Endothelial cell of umbilical vein (primary cell): ENCODE measurements around the gene LRRC8C. TPM values are rescaled to one million over a fixed set of nuclear protein-coding genes. Genes with fewer than 3 reads are reported as not detected.

Experiments
- BruUV-seq: library from RNA; stranded (reverse); fragments of 400-500 nt; replicated peaks from 2 replicates; lab custom pipeline; 2021; lab: Mats Ljungman, UMichigan
- CTCF ChIA-PET: fragments of 300-600, 350-600 bp; sonication (Branson Sonifier 250); formaldehyde crosslinking; loops from one replicate; lab custom pipeline; 2021; ENCODE audit warnings: antibody characterized with exemption, inconsistent platforms; lab: Charles Lee
- POLR2A ChIA-PET: fragments of 300-600, 350-600 bp; sonication (Branson Sonifier 250); formaldehyde crosslinking; loops from one replicate; lab custom pipeline; 2021; ENCODE audit warnings: antibody characterized with exemption, inconsistent platforms; lab: Charles Lee
- DNase-seq: peaks from one replicate; pipeline ENCODE4 v3.0.0-alpha.2; 2011; ENCODE audit warnings: low read depth, low spot score
- FAIRE-seq: peaks from 2 replicates; lab custom pipeline; 2011; peaks lifted over from hg19 to GRCh38; lab: Jason Lieb, UNC
- H2AFZ ChIP-seq: 2 replicates; pipeline ENCODE4 v1.6.0; 2012; ENCODE audit warnings: low read depth, low read length, control low read depth, inconsistent platforms
- H3K27ac ChIP-seq: 2 replicates; pipeline ENCODE4 v1.5.1; 2011; ENCODE audit warnings: low read depth, mild to moderate bottlenecking, control low read depth, low read length, moderate library complexity; ENCODE audit not compliant: insufficient read depth
- H3K27me3 ChIP-seq, 2 experiments: 2 replicates each; pipeline versions ENCODE4 v1.6.0 to v1.6.1; 2011; ENCODE audit warnings: low read length in 2 of 2, mixed read lengths in 1 of 2; ENCODE audit not compliant: control insufficient read depth in 2 of 2, insufficient read depth in 2 of 2
- H3K36me3 ChIP-seq, 2 experiments: 2 replicates in 1 of 2; 3 replicates in 1 of 2; pipeline ENCODE4 v1.5.1; 2011; ENCODE audit warnings: low read length in 2 of 2, mild to moderate bottlenecking in 1 of 2, moderate library complexity in 1 of 2; ENCODE audit not compliant: control insufficient read depth in 2 of 2, insufficient read depth in 2 of 2; ENCODE audit errors: extremely low read depth in 1 of 2
- H3K4me1 ChIP-seq: 3 replicates; pipeline ENCODE4 v1.5.1; 2011; ENCODE audit warnings: mild to moderate bottlenecking, low read length; ENCODE audit not compliant: control insufficient read depth, insufficient read depth; ENCODE audit errors: extremely low read depth
- H3K4me2 ChIP-seq: 2 replicates; pipeline ENCODE4 v1.6.1; 2011; ENCODE audit warnings: low read length, control low read depth, mixed read lengths; ENCODE audit not compliant: insufficient read depth
- H3K4me3 ChIP-seq, 3 experiments: fragments of 200-600 bp in 1 of 3; sonication (generic), shearing (Covaris generic) in 1 of 3; replicated peaks in 1 of 3; 2 replicates each; pipeline ENCODE4 v1.5.1; 2011 to 2016; ENCODE audit warnings: control low read depth in 3 of 3, low read length in 3 of 3, mild to moderate bottlenecking in 2 of 3, inconsistent platforms in 1 of 3, low read depth in 1 of 3, moderate library complexity in 1 of 3; ENCODE audit not compliant: insufficient read depth in 1 of 3
- H3K79me2 ChIP-seq: 2 replicates; pipeline ENCODE4 v1.6.0; 2012; ENCODE audit warnings: low read length, inconsistent platforms; ENCODE audit not compliant: control insufficient read depth, insufficient read depth
- H3K9ac ChIP-seq: replicated peaks from 2 replicates; pipeline ENCODE3; 2011; ENCODE audit warnings: low read length, control low read depth; ENCODE audit not compliant: insufficient read depth; ENCODE audit errors: extremely low read depth
- H3K9me1 ChIP-seq: replicated peaks from 3 replicates; pipeline ENCODE4 v1.6.0; 2011; ENCODE audit warnings: mild to moderate bottlenecking, low read length; ENCODE audit not compliant: control insufficient read depth, insufficient read depth; ENCODE audit errors: extremely low read depth
- H3K9me3 ChIP-seq: replicated peaks from 2 replicates; pipeline ENCODE4 v1.5.1; 2012; ENCODE audit warnings: low read length, inconsistent platforms; ENCODE audit not compliant: control insufficient read depth, insufficient read depth
- H4K20me1 ChIP-seq: replicated peaks from 2 replicates; pipeline ENCODE3; 2011; ENCODE audit warnings: mild to moderate bottlenecking, low read length; ENCODE audit not compliant: control insufficient read depth, insufficient read depth; ENCODE audit errors: extremely low read depth
- EZH2 ChIP-seq: IDR thresholded peaks from 2 replicates; pipeline ENCODE4 v1.6.1; 2012; ENCODE audit warnings: borderline replicate concordance, low read depth, mild to moderate bottlenecking, moderate library complexity, low read length, inconsistent platforms; ENCODE audit not compliant: severe bottlenecking
- FOS ChIP-seq: IDR thresholded peaks from 2 replicates; pipeline ENCODE4 v1.6.1; 2011; ENCODE audit warnings: mild to moderate bottlenecking, low read length, moderate library complexity, borderline replicate concordance; ENCODE audit not compliant: insufficient read depth
- GATA2 ChIP-seq: IDR thresholded peaks from 2 replicates; pipeline ENCODE4 v1.7.0; 2011; ENCODE audit warnings: low read depth, mild to moderate bottlenecking, moderate library complexity, mixed read lengths, low read length; ENCODE audit not compliant: insufficient read length, insufficient read depth
- JUN ChIP-seq: IDR thresholded peaks from 2 replicates; pipeline ENCODE4 v1.6.1; 2011; ENCODE audit warnings: borderline replicate concordance, low read depth; ENCODE audit not compliant: insufficient read length, insufficient read depth
- POLR2A ChIP-seq: IDR thresholded peaks from 2 replicates; pipeline ENCODE4 v1.6.1; 2012; ENCODE audit warnings: low read depth, mild to moderate bottlenecking, control low read depth, low read length
- dilution Hi-C: fragments of 300-500 bp; cut with MboI; formaldehyde crosslinking; loops from one replicate; pipeline ENCODE4 v1.15.0; 2019; ENCODE audit warnings: low sequenced_read_pairs; ENCODE audit not compliant: extremely low pct_ligation_motif_present
- intact Hi-C: fragments of 100-400 bp; cut with micrococcal nuclease; formaldehyde crosslinking; loops from one replicate; pipeline ENCODE4 v1.10.0; 2022
- polyA plus RNA-seq, 4 experiments: library from polyadenylated mRNA; depleted of rRNA in 3 of 4; stranded (reverse) in 3 of 4; unstranded in 1 of 4; fragments of >200 nt; gene quantifications; 2 replicates each; pipeline versions ENCODE4 v1.2.1 to v1.2.3, GENCODE V29; 2011 to 2012; ENCODE audit warnings: missing spikeins in 1 of 4
- total RNA-seq: library from RNA; stranded (reverse); gene quantifications from 2 replicates; pipeline ENCODE4 v1.2.3, GENCODE V29; 2021
- TF ChIP-seq, protein P1 (sequence below): IDR thresholded peaks from 2 replicates; pipeline ENCODE4 v1.6.1; 2011; ENCODE audit not compliant: insufficient read depth, insufficient read length
- TF ChIP-seq, protein P2 (sequence below), 2 donors: IDR thresholded peaks; 1 replicate in 1 of 2; 2 replicates in 1 of 2; pipeline ENCODE4 v1.5.1; 2011; ENCODE audit warnings: low read length in 2 of 2, mild to moderate bottlenecking in 2 of 2, moderate library complexity in 2 of 2, control low read depth in 1 of 2, inconsistent platforms in 1 of 2, low read depth in 1 of 2; ENCODE audit not compliant: insufficient read depth in 1 of 2; ENCODE audit errors: extremely low read depth in 1 of 2

LRRC8C gene
- total and polyA plus RNA-seq, 2 donors (not counting 3 experiments of a cell fraction or from before 2014, with no cell fraction given) = 33.6 to 51.5 TPM

DNA sequence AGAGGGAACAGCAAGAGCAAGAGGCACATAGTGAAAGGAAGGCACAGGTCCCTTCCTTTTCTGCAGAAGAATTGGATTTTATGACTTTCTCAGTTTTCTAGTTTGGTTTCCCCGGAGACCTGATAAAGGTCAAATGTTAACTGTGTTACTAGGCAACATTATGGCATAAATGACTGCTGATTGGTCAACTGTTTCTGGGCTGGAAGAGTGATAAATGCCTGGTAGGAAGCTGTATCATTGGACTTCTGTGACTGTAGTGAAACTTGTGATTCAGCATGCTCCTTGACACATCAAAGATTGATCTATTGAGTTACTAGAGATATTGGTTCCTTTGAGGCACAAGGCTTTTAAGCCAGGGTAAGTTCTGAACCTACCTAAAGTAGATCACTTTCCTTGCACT is 55.7 kb downstream of the LRRC8C start:
- Histone ChIP-seq H3K27me3 (no peaks in the 10 kb centered on the region), H4K20me1 (peaks cover 2% of the 10 kb centered on the region), H3K4me3 (no peak overlapping the region), H3K79me2 (peaks cover 46% of the 10 kb centered on the region), H3K9ac (no peak overlapping the region), H2AFZ (no peak overlapping the region), H3K9me3 (no peaks in the 10 kb centered on the region), H3K4me2 (no peak overlapping the region), H3K4me1 (peaks cover 26% of the 10 kb centered on the region), H3K9me1 (no peaks in the 10 kb centered on the region), H3K36me3 (peaks cover 21 to 24% of the 10 kb centered on the region in 2 experiments), H3K27ac (no peak overlapping the region)
- ChIA-PET CTCF (no interaction called here), POLR2A (no interaction called here)
- DNase-seq = no peak
- intact Hi-C loops (loop anchor here (5.0 kb wide), 1 partner anchor 1894 kb away; no protein-coding TSS in a partner anchor), dilution Hi-C loops (no loop called here)
- no TSS peak for BruUV-seq
- TF ChIP-seq, protein P1, sequence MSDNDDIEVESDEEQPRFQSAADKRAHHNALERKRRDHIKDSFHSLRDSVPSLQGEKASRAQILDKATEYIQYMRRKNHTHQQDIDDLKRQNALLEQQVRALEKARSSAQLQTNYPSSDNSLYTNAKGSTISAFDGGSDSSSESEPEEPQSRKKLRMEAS = no peak
- TF ChIP-seq EZH2 = no peak
- no peak for TF ChIP-seq GATA2
- no peak for FAIRE-seq

DNA sequence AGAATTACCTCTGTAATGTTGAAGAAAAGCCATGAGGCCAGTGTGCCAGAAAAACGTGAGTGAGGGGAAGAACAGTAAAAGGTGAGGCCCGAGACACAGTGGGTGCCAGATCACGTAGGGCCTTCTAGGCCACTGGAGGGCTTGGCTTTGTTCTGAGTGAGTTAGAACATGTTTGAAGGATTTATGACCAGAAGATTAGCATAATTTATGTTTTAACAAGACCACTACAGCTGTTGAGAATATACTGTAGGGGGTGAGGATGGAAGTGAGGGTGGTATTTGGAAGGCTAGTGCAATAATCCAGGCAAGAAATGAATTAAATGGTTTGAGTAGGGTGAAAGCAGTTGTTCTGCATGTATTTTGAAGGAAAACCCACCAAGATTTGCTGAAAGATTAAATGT is 56.3 kb downstream of the LRRC8C start:
- dilution Hi-C loops = no loop called here
- Histone ChIP-seq H3K36me3 (peaks cover 21 to 24% of the 10 kb centered on the region in 2 experiments), H3K9ac (no peak overlapping the region), H3K4me3 (no peak overlapping the region), H3K9me3 (no peaks in the 10 kb centered on the region), H2AFZ (no peak overlapping the region), H3K4me2 (no peak overlapping the region), H3K9me1 (no peaks in the 10 kb centered on the region), H4K20me1 (peaks cover 2% of the 10 kb centered on the region), H3K79me2 (peaks cover 45% of the 10 kb centered on the region), H3K27me3 (no peaks in the 10 kb centered on the region), H3K27ac (no peak overlapping the region), H3K4me1 (peaks cover 32% of the 10 kb centered on the region)
- POLR2A ChIA-PET = no interaction called here
- intact Hi-C loops = loop anchor here (5.0 kb wide), 1 partner anchor 1893 kb away; no protein-coding TSS in a partner anchor
- FAIRE-seq (no peak), DNase-seq (no peak)
- no TSS peak for BruUV-seq
- CTCF ChIA-PET = no interaction called here
- TF ChIP-seq JUN (no peak), POLR2A (no peak), FOS (no peak)
- TF ChIP-seq, protein P2, sequence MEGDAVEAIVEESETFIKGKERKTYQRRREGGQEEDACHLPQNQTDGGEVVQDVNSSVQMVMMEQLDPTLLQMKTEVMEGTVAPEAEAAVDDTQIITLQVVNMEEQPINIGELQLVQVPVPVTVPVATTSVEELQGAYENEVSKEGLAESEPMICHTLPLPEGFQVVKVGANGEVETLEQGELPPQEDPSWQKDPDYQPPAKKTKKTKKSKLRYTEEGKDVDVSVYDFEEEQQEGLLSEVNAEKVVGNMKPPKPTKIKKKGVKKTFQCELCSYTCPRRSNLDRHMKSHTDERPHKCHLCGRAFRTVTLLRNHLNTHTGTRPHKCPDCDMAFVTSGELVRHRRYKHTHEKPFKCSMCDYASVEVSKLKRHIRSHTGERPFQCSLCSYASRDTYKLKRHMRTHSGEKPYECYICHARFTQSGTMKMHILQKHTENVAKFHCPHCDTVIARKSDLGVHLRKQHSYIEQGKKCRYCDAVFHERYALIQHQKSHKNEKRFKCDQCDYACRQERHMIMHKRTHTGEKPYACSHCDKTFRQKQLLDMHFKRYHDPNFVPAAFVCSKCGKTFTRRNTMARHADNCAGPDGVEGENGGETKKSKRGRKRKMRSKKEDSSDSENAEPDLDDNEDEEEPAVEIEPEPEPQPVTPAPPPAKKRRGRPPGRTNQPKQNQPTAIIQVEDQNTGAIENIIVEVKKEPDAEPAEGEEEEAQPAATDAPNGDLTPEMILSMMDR (IDR thresholded peaks at IDR 0.05; ENCODE audit: extremely low read depth in 1 of 2, insufficient read depth in 1 of 2, low read depth in 1 of 2, low read length in 2 of 2) = no peak
